Femur (tissue), 1 donor: ENCODE results near the gene IFNA14.
A peak's percentile ranks its signal among the peaks of the same experiment; 100 is the strongest.
"Not testable (repeated sequence)": the region's sequence is repeated elsewhere in the genome, so short reads cannot be mapped to it uniquely, and the experiment has no call there.

Experiments
- DNase-seq: peaks from one replicate; pipeline ENCODE4 v3.0.0-alpha.2; 2017

IFNA14 gene

DNA sequence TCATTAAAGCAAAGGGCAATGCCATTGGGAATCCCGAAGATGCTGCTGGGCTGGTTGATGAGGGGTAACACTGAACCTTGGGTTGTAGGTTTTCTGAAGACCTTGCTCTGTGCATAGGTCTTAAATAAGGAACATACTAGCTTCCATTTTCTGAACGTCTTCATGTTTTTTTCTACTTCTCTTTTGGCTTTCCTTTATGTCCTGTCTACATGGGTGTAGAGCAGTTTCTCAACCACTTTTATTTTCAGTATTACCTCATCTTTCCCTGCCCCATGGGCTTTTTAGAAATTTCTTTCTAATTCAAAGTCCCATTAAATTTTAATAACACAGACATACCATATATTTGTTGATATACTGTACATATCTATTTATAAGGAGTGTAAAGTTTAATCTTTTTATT lies at the start of gene IFNA14:
Gene IFNA14, minus strand, starts transcription at position 95 of the 400 bp plus-strand sequence. Its CDS starts 70 bp downstream, at position 25.
- DNase-seq, result no peak

DNA sequence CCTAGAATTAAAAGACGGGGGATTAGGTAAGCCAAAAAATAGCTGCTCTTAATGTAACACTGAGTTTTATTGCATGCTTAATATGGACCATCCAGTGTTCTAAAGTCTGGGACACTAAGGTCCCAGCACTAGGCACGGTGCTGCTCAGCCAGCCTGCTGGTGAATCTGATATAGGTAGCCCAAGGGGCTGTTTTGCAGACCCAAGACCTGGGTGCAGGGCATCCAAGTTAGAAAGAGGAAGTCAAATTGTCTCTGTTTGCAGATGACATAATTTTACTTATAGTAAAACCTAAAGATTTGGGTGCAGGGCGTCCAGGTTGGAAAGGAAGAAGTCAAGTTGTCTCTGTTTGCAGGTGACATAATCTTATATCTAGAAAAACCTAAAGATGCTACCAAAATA lies 47.5 kb upstream of the IFNA14 start:
- DNase-seq, result no peak

DNA sequence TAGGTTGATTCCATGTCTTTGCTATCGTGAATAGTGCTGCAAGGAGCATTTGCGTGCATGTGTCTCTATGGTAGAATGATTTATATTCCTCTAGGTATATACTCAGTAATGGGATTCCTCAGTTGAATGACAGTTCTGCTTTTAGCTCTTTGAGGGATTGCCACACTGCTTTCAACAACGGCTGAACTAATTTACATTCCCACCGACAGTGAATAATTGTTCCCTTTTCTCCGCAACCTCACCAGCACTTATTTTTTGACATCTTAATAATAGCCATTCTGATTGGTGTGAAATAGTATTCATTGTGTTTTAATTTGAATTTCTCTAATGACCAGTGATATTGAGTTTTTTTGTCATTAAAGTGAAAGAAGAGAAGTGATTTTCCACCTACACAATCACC lies 46.9 kb upstream of the IFNA14 start:
- no peak for DNase-seq

DNA sequence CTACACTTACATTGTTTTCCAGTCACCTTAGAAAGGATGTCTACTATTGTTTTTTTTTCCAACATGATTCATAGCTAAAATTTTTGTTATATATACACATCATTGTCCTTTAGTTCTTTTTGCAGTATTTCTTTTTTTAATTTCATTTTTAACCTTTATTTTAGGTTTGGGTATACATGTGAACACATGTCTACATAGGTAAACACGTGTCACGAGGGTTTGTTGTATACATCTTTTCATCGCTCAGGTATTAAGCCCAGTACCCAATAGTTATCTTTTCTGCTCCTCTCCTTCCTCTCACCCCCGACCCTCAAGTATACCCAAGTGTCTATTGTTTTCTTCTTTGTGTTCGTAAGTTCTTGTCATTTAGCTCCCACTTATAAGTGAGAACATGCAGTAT lies 46.3 kb upstream of the IFNA14 start:
- no peak for DNase-seq

DNA sequence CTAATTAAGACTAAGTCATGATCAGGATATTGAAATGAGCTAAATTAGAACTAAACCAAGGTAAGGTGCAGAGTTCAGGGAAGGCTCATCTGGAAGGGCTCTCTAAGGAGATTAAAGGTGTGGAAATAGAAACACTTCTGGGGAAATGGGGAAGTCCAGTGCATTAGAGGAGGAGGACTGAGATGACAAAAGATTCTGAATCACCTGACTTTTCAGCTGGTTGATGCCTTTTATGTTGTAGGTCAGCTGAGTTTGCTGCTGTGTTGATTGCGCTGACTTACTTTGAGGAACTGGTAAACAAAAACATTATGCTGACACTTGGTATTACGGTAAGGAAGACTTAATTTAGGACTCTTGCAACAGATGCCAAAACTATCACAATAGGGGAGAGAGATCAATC lies 41.5 kb upstream of the IFNA14 start:
- no peak for DNase-seq

- DNase-seq, result no peak
These were observed 28.5 kb upstream of the IFNA14 start for GRCh38 chr9:21268347-21268657.

DNA sequence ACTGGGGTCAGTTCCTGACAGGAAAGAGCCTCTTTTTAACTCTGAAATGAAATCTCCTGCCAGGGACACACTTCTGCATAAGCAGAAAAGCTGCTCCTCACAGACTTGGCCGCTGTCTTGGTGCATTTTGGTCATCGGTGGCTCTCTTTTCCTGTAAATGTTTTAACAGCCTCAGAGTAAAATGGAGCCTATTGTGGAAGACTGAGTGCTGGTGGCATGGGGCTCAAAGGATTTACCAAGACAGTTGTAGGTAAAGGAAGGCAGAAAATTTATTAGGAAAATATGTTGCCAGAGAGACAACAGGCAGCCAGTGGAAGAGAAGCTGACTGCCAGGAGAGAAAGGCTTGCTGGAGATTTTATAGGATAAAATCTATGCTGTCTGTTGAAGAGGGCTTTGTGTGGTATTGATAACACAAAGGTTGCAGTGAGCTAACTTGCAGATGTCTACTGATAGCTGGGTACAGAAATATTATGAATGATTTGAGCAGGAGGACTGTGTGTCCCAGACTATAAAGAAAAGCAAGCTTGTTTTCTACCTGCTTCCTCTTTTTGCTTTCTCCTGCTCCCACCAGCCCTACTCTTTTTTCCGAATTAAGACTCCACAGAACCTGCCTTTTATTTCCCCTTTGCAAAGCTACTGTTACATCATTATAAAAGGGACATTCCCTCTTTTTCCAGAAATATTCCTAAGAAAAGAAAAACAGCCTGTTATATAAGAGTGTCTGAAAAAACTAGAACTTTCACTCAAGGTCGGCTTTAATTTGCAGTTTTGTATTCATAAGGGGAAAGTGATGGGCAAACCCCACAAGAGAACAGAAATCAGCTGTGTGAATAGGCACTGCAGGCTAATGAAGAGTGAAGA lies 27.9 kb upstream of the IFNA14 start:
- DNase-seq, result peak; percentile 66

DNA sequence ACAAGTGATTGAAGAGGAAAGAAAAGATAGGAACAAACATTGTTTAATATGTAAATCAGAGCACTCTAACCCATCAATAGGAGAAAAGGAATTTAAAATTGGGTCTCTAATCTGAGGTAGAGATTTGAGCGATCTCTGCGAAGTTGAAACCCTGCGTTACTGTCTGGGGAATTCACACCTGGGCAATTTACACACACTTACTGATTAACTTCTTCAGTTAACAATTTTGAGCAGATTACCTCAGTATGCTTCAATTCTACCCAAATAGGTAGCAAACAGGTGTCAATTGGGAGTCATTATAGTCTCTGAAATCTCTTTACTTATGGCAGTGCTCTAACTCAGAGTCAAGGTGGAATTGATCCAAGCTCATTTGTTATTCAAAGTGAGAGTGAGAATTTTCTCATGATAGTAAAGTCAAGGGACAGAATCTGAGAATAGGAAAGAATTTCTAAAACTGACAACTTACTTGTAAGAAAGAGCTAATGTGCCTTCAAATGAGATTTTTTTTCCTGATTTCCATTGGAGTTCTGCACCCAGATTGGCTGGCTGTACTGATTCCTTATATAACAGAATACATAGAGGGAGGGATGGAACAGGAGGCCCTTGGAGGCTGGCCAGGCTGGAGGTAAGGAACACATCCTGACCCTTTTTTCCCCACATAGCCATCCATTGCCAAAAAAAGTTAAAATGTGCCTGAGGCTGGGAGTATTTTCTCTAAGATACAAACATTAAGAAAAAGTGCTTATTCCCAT lies 27.1 kb upstream of the IFNA14 start:
- DNase-seq, result peak; percentile 31

DNA sequence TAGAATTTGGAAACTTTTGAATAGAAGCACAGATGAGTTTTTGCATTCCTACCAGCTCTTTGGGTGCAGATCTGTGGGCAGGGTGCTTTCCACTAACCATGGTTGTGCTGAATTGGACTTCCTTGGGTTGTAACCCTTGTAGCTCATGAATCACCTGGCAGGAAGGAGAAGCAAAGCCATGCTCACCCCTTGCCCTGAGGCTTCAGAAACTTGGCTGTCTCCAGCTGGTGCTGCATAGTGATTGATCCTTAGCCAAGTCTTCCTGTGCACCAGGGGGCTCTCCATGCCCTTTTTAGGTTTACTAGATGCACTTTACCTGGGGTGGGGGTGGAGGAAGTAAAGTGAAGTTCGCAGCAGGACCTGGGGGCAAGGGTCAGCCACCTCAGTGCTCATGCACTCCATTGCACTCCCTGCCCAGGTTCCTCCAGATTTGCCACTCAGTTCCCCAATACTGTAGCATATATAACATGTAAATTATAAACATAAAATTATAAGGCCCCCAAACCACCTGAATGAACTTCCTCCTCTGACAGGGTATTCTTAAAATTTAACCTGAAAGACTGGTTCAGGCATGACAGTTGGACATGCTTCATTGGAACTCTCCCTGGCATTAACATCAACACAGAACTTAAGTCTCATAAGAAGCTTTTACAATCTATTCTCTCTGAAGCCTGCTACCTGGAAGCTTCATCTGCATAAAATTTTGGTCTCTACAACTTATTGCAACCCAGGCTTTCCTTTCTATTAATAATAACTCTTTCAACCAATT lies 25.8 kb upstream of the IFNA14 start:
- no peak for DNase-seq

DNA sequence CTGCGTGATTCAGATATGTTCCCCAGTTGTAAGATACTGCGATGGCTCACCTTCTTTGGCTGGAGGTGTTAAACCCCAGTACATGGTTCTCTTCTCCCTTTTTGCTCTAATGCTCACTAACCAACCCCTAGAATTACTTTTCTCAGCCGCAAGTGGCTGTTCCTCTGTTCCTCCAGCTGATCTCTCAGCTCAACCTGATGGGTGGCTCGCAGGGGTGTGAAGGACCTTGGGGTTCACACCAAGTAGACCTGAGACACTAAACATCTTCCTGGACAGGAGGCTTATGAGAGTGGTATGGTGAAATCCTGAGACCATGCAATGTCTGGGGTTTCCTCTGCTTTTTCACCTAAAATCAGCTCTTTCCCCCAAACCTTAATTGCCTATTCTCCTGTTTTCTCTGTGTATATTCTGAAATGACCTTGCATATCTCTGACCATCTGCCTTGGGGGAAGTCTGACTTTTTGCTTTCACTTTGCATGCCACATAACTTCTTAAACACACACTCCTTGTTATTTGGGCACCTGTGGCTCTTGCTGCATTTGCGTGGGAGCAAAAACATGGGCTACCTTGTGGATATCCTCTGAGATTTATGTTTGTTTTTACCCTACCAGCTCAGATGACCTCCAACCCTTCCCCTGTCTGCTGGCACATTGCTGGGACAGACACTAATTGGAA lies 15.9 kb upstream of the IFNA14 start:
- DNase-seq, result no peak

DNA sequence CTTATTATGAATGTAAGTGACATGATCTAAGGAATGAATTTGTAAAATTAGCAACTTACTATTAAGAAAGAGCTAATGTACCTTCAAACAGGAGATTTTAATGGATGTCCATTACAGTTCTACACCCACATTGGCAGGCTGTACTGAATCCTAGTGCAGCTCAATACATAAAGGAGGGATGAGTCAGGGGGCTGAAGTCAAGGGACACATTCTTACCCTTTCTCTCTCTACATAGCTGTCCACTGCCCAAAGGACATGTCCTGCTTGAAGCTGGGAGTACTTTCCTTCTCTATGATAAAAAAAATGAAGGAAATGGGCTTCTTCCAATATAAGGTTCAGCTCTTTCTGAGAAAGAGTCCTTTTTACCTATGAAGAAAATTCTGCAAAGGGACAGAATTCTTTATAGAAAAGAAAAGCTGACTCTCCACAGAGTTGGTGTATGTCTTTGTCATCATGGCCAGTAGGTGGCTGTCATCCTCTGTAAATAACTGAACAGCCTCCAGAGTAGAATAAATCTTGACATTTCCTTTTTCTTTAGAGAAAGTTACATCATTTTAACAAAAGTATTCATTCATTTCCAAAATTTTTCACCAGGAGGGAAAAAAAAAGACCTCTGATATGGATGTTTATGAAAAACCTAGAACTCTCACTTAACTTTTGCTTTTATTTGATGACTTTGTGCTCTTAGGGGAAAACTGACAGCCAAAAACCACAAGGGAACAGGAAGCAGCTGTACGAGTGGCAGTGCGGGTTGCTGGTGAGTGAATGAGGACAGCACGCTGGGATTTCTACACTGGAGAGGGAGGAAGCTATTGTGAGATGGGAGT lies 13.1 kb upstream of the IFNA14 start:
- DNase-seq, result peak; percentile 52

DNA sequence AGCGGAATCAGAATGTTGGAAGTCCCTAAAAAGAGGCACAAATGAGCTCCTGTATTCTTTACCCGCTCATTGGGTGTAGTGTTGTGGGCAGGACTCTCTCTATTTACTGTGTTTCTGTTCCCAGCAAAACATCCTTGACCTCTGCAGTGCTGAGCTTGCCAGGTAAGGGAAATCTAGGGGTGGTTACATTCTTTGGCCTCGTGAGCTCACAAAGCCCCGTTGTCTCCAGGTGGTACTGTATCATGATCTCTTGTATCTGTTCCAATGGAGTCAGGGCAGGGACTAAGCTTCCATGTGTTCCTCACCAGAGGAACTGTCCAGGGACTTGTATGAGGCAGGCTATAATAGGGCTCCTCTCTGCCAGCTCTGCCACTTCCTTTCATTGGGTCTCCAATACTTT lies 11.8 kb upstream of the IFNA14 start:
- DNase-seq, result no peak

- DNase-seq, result no peak
These were observed 11.4 kb upstream of the IFNA14 start for GRCh38 chr9:21251190-21251589.

DNA sequence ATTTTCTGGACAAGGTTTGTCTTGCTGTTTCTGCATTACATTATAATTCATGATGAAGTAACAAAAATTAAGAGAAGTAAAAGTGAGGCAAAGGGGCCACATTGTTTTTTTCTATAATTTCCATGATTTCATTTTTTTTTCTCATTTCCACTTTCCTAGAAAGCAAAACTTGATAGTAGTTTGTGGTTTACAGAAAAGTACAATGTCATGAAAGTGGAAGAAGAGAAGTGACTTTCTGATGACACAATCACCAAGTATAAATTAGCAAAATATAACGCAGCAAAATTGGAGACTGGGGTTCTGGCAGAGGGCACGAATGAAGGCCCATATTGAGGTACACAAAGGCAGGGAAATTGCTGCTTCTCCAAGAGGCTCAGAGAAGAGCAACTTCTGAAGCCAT lies 5.0 kb upstream of the IFNA14 start:
- DNase-seq, result no peak

DNA sequence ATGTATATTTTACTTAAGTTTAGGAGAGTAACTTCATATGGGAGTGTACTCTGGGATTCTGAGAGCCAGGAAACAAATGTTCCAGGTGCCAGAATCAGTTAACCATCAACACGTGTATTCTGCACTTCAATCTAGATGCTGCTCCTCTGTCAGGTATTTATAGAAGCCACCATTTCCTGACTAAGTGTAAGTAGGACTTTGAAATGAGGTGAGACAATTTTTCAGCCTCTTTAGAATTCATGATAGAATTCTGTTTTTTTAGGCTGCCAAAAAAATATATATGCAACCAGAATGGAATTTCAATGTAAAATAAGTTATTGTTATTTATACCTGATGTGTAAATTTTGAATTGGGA lies 3.5 kb downstream of the IFNA14 start:
- not testable (repeated sequence) for DNase-seq

DNA sequence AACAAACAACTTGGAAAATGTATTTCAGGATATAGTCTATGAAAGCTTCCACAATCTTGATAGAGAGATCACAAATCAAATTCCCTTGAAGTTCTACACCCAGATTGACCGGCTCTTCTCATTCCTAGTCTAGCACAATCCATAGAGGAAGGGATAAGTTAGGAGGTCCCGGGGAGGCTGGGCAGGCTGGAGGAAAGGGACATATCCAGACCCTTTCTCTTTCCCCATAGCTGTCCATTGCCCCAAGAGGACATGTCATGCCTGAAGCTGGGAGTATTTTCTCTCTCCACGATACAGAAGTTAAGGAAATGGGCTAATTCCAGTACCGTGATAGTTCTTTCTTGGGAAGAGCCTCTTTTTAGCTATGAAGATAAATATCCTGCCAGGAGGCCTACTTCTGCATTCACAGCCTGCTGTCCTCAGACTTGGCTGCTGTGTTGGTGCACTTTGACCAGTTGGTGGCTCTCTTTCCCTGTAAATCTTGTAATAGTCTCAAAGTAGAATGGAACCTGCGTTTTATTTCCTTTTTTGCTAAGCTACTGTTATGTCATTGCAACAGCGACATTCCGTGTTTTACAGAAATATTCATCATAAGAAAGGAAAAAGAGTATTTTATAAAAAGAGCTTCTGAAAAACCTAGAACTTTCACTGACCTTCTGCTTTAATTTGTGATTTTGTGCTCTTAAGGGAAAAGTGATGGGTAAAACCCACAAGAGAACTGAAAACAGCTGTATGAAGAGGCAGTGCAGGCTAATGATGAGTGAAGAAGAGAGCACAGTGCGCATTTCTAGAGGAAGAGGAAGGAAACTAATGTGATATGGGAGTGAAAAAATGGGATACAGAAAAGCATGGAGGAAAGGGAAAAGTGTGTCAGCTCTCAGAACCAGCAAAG lies 4.1 kb downstream of the IFNA14 start:
- DNase-seq, result peak; percentile 39

DNA sequence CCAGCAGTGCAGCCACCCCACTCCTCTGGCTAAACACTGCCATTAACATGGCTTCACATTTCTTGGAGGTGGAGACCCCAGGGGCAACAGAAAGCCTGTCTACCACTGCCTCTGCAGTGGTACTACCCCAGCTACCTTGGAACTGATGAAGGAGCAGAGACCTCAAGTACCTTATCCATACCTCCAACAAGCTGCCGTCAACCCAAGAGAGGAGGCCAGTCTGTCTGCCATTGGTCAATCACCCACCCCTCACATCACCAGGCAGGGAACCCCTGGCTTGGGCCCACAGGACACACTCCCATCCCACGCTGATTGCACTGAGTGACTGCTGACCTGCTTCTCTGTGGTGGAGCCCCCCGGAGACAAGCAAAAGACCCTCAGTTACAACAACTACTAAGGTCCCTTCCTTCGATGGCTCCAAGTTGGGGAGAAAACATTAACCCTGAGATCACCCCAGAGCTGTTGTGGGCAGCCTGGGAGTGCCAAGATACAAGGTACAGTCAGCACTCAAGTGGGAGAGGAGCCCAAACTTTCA lies 5.6 kb downstream of the IFNA14 start:
- DNase-seq, result no peak

GRCh38 chr9:21233258-21233657 lies 6.5 kb downstream of the IFNA14 start:
- no peak for DNase-seq

- no peak for DNase-seq
These were observed 11.7 kb downstream of the IFNA14 start, which contains the start of gene IFNA17 for GRCh38 chr9:21228122-21228521. IFNA17 (minus strand) TSS chr9:21228222; CDS start chr9:21228173, 49 bp downstream.

- not testable (repeated sequence) for DNase-seq
These were observed 22.6 kb downstream of the IFNA14 start, which contains the start of gene IFNA16 for GRCh38 chr9:21217211-21217610. IFNA16 (minus strand) TSS chr9:21217311; CDS start chr9:21217305, 6 bp downstream.
